WTC11 (cell line): ENCODE data around the gene TP53BP1. TPM values are rescaled to one million over a fixed set of nuclear protein-coding genes. Genes with fewer than 3 reads are reported as not detected.

Source experiments
- ATAC-seq: fragments of 200-7000 bp; cut with Tn5 transposase; 2 replicates; pipeline ENCODE4 v1.10.0; 2021; ENCODE audit warnings: mild to moderate bottlenecking, moderate library complexity
- CTCF ChIA-PET: fragments of 300-600 bp; sonication (Branson Sonifier 250); formaldehyde crosslinking; loops from one replicate; lab custom pipeline; 2021; ENCODE audit warnings: antibody characterized with exemption; lab: Charles Lee
- POLR2A ChIA-PET: fragments of 350-600 bp; sonication (Branson Sonifier 250); formaldehyde crosslinking; loops from one replicate; lab custom pipeline; 2021; ENCODE audit warnings: antibody characterized with exemption; lab: Charles Lee
- DNase-seq: peaks from one replicate; pipeline ENCODE4 v3.0.0; 2021; ENCODE audit warnings: low spot score
- H3K27ac Mint-ChIP-seq: 2 replicates; pipeline ENCODE4 v1.8.0; 2021; ENCODE audit warnings: mixed read lengths
- H3K27me3 Mint-ChIP-seq: 2 replicates; pipeline ENCODE4 v1.8.0; 2021; ENCODE audit warnings: low read depth, mild to moderate bottlenecking, moderate library complexity, mixed read lengths
- H3K36me3 Mint-ChIP-seq: 2 replicates; pipeline ENCODE4 v1.8.0; 2021; ENCODE audit warnings: mixed read lengths
- H3K4me1 Mint-ChIP-seq: 2 replicates; pipeline ENCODE4 v1.8.0; 2022; ENCODE audit warnings: mixed read lengths
- H3K4me3 Mint-ChIP-seq: 2 replicates; pipeline ENCODE4 v1.8.0; 2021; ENCODE audit warnings: mild to moderate bottlenecking, moderate library complexity, mixed read lengths
- H3K9me3 Mint-ChIP-seq: 2 replicates; pipeline ENCODE4 v1.8.0; 2021; ENCODE audit warnings: mixed read lengths
- AFF4 ChIP-seq: sonication (generic); formaldehyde crosslinking; IDR thresholded peaks from 2 replicates; pipeline ENCODE4 v1.8.1; 2023; ENCODE audit warnings: mild to moderate bottlenecking, missing genetic modification reagents, borderline replicate concordance
- ARID4B ChIP-seq: sonication (generic); formaldehyde crosslinking; IDR thresholded peaks from 2 replicates; pipeline ENCODE4 v1.8.0; 2023; ENCODE audit warnings: missing genetic modification reagents, mild to moderate bottlenecking, borderline replicate concordance
- E2F1 ChIP-seq: sonication (generic); formaldehyde crosslinking; IDR thresholded peaks from 2 replicates; pipeline ENCODE4 v1.8.0; 2022; ENCODE audit warnings: mild to moderate bottlenecking, missing genetic modification reagents
- EMX1 ChIP-seq: fragments of 250-450 bp; sonication (Bioruptor Pico); IDR thresholded peaks from 2 replicates; pipeline ENCODE4 v1.8.0; 2021; ENCODE audit warnings: mild to moderate bottlenecking
- ERG ChIP-seq: fragments of 250-450 bp; sonication (Bioruptor Pico); IDR thresholded peaks from 2 replicates; pipeline ENCODE4 v1.8.0; 2021; ENCODE audit warnings: mild to moderate bottlenecking
- KAT7 ChIP-seq: sonication (generic); formaldehyde crosslinking; IDR thresholded peaks from 2 replicates; pipeline ENCODE4 v1.8.1; 2023; ENCODE audit warnings: missing genetic modification reagents, mild to moderate bottlenecking, borderline replicate concordance
- MAX ChIP-seq: sonication (generic); formaldehyde crosslinking; IDR thresholded peaks from 2 replicates; pipeline ENCODE4 v1.8.0; 2022; ENCODE audit warnings: mild to moderate bottlenecking, missing genetic modification reagents
- MLX ChIP-seq: sonication (generic); formaldehyde crosslinking; IDR thresholded peaks from 2 replicates; pipeline ENCODE4 v1.8.1; 2023; ENCODE audit warnings: mild to moderate bottlenecking, missing genetic modification reagents, moderate library complexity
- NFE2L1 ChIP-seq: sonication (generic); formaldehyde crosslinking; IDR thresholded peaks from 2 replicates; pipeline ENCODE4 v1.8.1; 2023; ENCODE audit warnings: missing genetic modification reagents
- NR1H2 ChIP-seq: sonication (generic); formaldehyde crosslinking; IDR thresholded peaks from 2 replicates; pipeline ENCODE4 v1.9.0; 2021; ENCODE audit warnings: mild to moderate bottlenecking, moderate library complexity, missing genetic modification reagents
- NR2C2 ChIP-seq: sonication (generic); formaldehyde crosslinking; IDR thresholded peaks from 2 replicates; pipeline ENCODE4 v1.8.0; 2022; ENCODE audit warnings: mild to moderate bottlenecking, missing genetic modification reagents
- OVOL2 ChIP-seq: fragments of 250-450 bp; sonication (Bioruptor Pico); IDR thresholded peaks from 2 replicates; pipeline ENCODE4 v1.9.0; 2021; ENCODE audit warnings: mild to moderate bottlenecking, borderline replicate concordance
- SMAD3 ChIP-seq: sonication (generic); formaldehyde crosslinking; IDR thresholded peaks from 2 replicates; pipeline ENCODE4 v1.8.0; 2022; ENCODE audit warnings: missing genetic modification reagents, mild to moderate bottlenecking, borderline replicate concordance
- STAT6 ChIP-seq: sonication (generic); formaldehyde crosslinking; conservative IDR thresholded peaks from 2 replicates; pipeline ENCODE4 v1.8.1; 2023; ENCODE audit warnings: mild to moderate bottlenecking, low read depth, missing genetic modification reagents, moderate library complexity
- TCF7 ChIP-seq: sonication (generic); formaldehyde crosslinking; IDR thresholded peaks from 2 replicates; pipeline ENCODE4 v1.8.0; 2022; ENCODE audit warnings: mild to moderate bottlenecking, low read depth, missing genetic modification reagents, moderate library complexity
- TEAD1 ChIP-seq: sonication (generic); formaldehyde crosslinking; IDR thresholded peaks from 2 replicates; pipeline ENCODE4 v1.8.0; 2022; ENCODE audit warnings: mild to moderate bottlenecking, missing genetic modification reagents
- TEAD4 ChIP-seq: sonication (generic); formaldehyde crosslinking; IDR thresholded peaks from 2 replicates; pipeline ENCODE4 v1.8.0; 2022; ENCODE audit warnings: mild to moderate bottlenecking, missing genetic modification reagents
- ZMAT4 ChIP-seq: fragments of 250-450 bp; sonication (Bioruptor Pico); IDR thresholded peaks from 2 replicates; pipeline ENCODE4 v1.9.0; 2021; ENCODE audit warnings: mild to moderate bottlenecking
- ZNF317 ChIP-seq: sonication (generic); formaldehyde crosslinking; IDR thresholded peaks from 2 replicates; pipeline ENCODE4 v1.8.1; 2023; ENCODE audit warnings: low read depth, mild to moderate bottlenecking, moderate library complexity, missing genetic modification reagents, borderline replicate concordance
- total RNA-seq: library from RNA; stranded (reverse); gene quantifications from 3 replicates; pipeline ENCODE4 v1.2.3, GENCODE V29; 2021

TP53BP1 gene
- total RNA-seq, 1 experiment from 2014 or later: 67.1 TPM

GRCh38 chr15:43406808-43407207 lies 86.1 kb downstream of the TP53BP1 start (continued):
- TF ChIP-seq AFF4 (CRISPR knock-in tag): no peak
- TF ChIP-seq TEAD1 (CRISPR knock-in tag): no peak

- TF ChIP-seq MAX (CRISPR knock-in tag) (no peak), E2F1 (CRISPR knock-in tag) (no peak), TCF7 (CRISPR knock-in tag) (no peak), NR2C2 (CRISPR knock-in tag) (no peak), NFE2L1 (CRISPR knock-in tag) (no peak), TEAD4 (CRISPR knock-in tag) (no peak), SMAD3 (no peak), ZMAT4 (no peak), KAT7 (CRISPR knock-in tag) (no peak), EMX1 (CRISPR knock-in tag) (no peak), MLX (CRISPR knock-in tag) (no peak), ZNF317 (no peak), NR1H2 (no peak), ERG (no peak), ARID4B (CRISPR knock-in tag) (no peak), STAT6 (CRISPR knock-in tag) (no peak), OVOL2 (CRISPR knock-in tag) (no peak)
- CTCF ChIA-PET: interaction anchor here (1.2 kb wide), 1 partner anchor 30 kb away, joined by 3 read pairs; no protein-coding TSS in a partner anchor
- Mint-ChIP-seq H3K4me1 (no peaks in the 10 kb centered on the region), H3K9me3 (no peaks in the 10 kb centered on the region), H3K27ac (no peak overlapping the region), H3K36me3 (peaks cover 87% of the 10 kb centered on the region), H3K27me3 (no peaks in the 10 kb centered on the region), H3K4me3 (no peak overlapping the region)
- DNase-seq (no peak), ATAC-seq (no peak)
- POLR2A ChIA-PET: no interaction called here
Measured at GRCh38 chr15:43406189-43406588, 86.8 kb downstream of the TP53BP1 start.
